Mesendoderm (in vitro differentiated cells): ENCODE data around the gene CHKB.

Experiments
- DNase-seq: peaks from one replicate; pipeline ENCODE4 v3.0.0; 2013
- H2AK5ac ChIP-seq: 2 replicates; pipeline ENCODE4 v1.6.1; 2013; ENCODE audit warnings: low read length, inconsistent platforms
- H2BK120ac ChIP-seq: 2 replicates; pipeline ENCODE4 v1.6.1; 2013; ENCODE audit warnings: low read depth, mild to moderate bottlenecking, low read length, moderate library complexity, mixed read lengths
- H2BK15ac ChIP-seq: replicated peaks from 2 replicates; pipeline ENCODE4 v1.6.1; 2013; ENCODE audit warnings: low read depth, mild to moderate bottlenecking, moderate library complexity
- H2BK5ac ChIP-seq: 2 replicates; pipeline ENCODE4 v1.6.1; 2013; ENCODE audit warnings: low read length, inconsistent platforms
- H3K18ac ChIP-seq: 2 replicates; pipeline ENCODE4 v1.6.1; 2013; ENCODE audit warnings: mild to moderate bottlenecking, low read length, mixed read lengths
- H3K23ac ChIP-seq: one replicate; pipeline ENCODE4 v1.6.1; 2013; ENCODE audit warnings: low read length
- H3K27ac ChIP-seq: 2 replicates; pipeline ENCODE4 v1.5.1; 2013; ENCODE audit warnings: low read depth, mild to moderate bottlenecking, inconsistent platforms, low read length, moderate library complexity
- H3K27me3 ChIP-seq: 2 replicates; pipeline ENCODE4 v1.6.1; 2013; ENCODE audit warnings: low read length, control low read depth, mild to moderate bottlenecking, inconsistent platforms; ENCODE audit not compliant: insufficient read depth, poor library complexity
- H3K36me3 ChIP-seq: 2 replicates; pipeline ENCODE4 v1.6.1; 2013; ENCODE audit warnings: low read length, inconsistent platforms; ENCODE audit not compliant: control insufficient read depth, insufficient read depth
- H3K4ac ChIP-seq: one replicate; pipeline ENCODE4 v1.6.1; 2013; ENCODE audit warnings: low read depth, mild to moderate bottlenecking, low read length, moderate library complexity
- H3K4me1 ChIP-seq: 2 replicates; pipeline ENCODE4 v1.6.1; 2013; ENCODE audit warnings: low read depth, low read length, inconsistent platforms; ENCODE audit not compliant: control insufficient read depth
- H3K4me2 ChIP-seq: 2 replicates; pipeline ENCODE4 v1.6.1; 2013; ENCODE audit warnings: low read length
- H3K4me3 ChIP-seq: 2 replicates; pipeline ENCODE4 v1.5.1; 2013; ENCODE audit warnings: mild to moderate bottlenecking, low read length
- H3K56ac ChIP-seq: one replicate; pipeline ENCODE4 v1.6.1; 2013; ENCODE audit warnings: low read length
- H3K79me1 ChIP-seq: 2 replicates; pipeline ENCODE4 v1.6.1; 2013; ENCODE audit warnings: low read length, inconsistent platforms
- H3K79me2 ChIP-seq: 2 replicates; pipeline ENCODE4 v1.6.1; 2013; ENCODE audit warnings: mild to moderate bottlenecking, low read length; ENCODE audit not compliant: control insufficient read depth, insufficient read depth
- H3K9ac ChIP-seq: 2 replicates; pipeline ENCODE4 v1.6.1; 2013; ENCODE audit warnings: low read length, inconsistent platforms
- H4K5ac ChIP-seq: one replicate; pipeline ENCODE4 v1.6.1; 2013; ENCODE audit warnings: low read length
- H4K8ac ChIP-seq: one replicate; pipeline ENCODE4 v1.6.1; 2013; ENCODE audit warnings: low read depth, mild to moderate bottlenecking, control low read depth, low read length, moderate library complexity
- WGBS: extraction: QIAGEN DNeasy Blood & Tissue Kit; methylation state at CpG from one replicate; pipeline ENCODE4 v1.1.7; 2013; ENCODE audit warnings: low lambda C conversion rate, missing lambda C conversion rate; ENCODE audit not compliant: insufficient coverage; ENCODE audit errors: extremely low coverage; 5-methylcytosine and 5-hydroxymethylcytosine counted together

Gene CHKB

GRCh38 chr22:50563413-50564160 is 19.1 kb downstream of the CHKB start:
- no CpG with 5 or more reads among the region's 17 CpGs for WGBS
- H3K56ac ChIP-seq = peak overlapping the region; percentile 84
- no peak overlapping the region for H2BK120ac ChIP-seq
- no peaks in the 10 kb centered on the region for H3K27me3 ChIP-seq
- no peaks in the 10 kb centered on the region for H3K79me1 ChIP-seq
- H2BK5ac ChIP-seq = no peak overlapping the region
- H4K8ac ChIP-seq = no peak overlapping the region
- no peak overlapping the region for H3K18ac ChIP-seq
- no peak overlapping the region for H2AK5ac ChIP-seq
- H3K79me2 ChIP-seq = no peaks in the 10 kb centered on the region
- no peak overlapping the region for H3K23ac ChIP-seq
- no peak overlapping the region for H3K27ac ChIP-seq
- H3K36me3 ChIP-seq = no peaks in the 10 kb centered on the region
- H4K5ac ChIP-seq = no peak overlapping the region
- no peak for DNase-seq
- peak overlapping the region; percentile 76 for H3K9ac ChIP-seq
- no peak overlapping the region for H3K4ac ChIP-seq
- no peak overlapping the region for H2BK15ac ChIP-seq
- peak overlapping the region; percentile 70 for H3K4me3 ChIP-seq
- H3K4me1 ChIP-seq = no peaks in the 10 kb centered on the region
- peak overlapping the region; percentile 99 for H3K4me2 ChIP-seq

- no peak within 1 kb of the TSS for H2BK15ac ChIP-seq
- H3K4me1 ChIP-seq = no peaks in the 10 kb centered on the region
- no peak within 1 kb of the TSS for H2BK120ac ChIP-seq
- peak within 1 kb of the TSS; percentile 84 for H3K56ac ChIP-seq
- no peaks in the 10 kb centered on the region for H3K79me2 ChIP-seq
- no CpG with 5 or more reads among the region's 61 CpGs for WGBS
- peak; percentile 96 for DNase-seq
- H3K27ac ChIP-seq = no peak within 1 kb of the TSS
- H2BK5ac ChIP-seq = no peak within 1 kb of the TSS
- H3K4me2 ChIP-seq = peak within 1 kb of the TSS; percentile 99
- H3K4ac ChIP-seq = no peak within 1 kb of the TSS
- H4K8ac ChIP-seq = no peak within 1 kb of the TSS
- no peak within 1 kb of the TSS for H4K5ac ChIP-seq
- no peak within 1 kb of the TSS for H3K23ac ChIP-seq
- no peak within 1 kb of the TSS for H3K18ac ChIP-seq
- peak within 1 kb of the TSS; percentile 70 for H3K4me3 ChIP-seq
- H3K9ac ChIP-seq = peak within 1 kb of the TSS; percentile 76
- no peaks in the 10 kb centered on the region for H3K36me3 ChIP-seq
- H3K27me3 ChIP-seq = no peaks in the 10 kb centered on the region
- no peak within 1 kb of the TSS for H2AK5ac ChIP-seq
- H3K79me1 ChIP-seq = no peaks in the 10 kb centered on the region
Measured at GRCh38 chr22:50562523-50563412, 19.9 kb downstream of the CHKB start, which contains the start of gene SYCE3. Gene SYCE3, minus strand, starts transcription at chr22:50562919. Its CDS starts 6,514 bp downstream, at chr22:50556405.

DNA sequence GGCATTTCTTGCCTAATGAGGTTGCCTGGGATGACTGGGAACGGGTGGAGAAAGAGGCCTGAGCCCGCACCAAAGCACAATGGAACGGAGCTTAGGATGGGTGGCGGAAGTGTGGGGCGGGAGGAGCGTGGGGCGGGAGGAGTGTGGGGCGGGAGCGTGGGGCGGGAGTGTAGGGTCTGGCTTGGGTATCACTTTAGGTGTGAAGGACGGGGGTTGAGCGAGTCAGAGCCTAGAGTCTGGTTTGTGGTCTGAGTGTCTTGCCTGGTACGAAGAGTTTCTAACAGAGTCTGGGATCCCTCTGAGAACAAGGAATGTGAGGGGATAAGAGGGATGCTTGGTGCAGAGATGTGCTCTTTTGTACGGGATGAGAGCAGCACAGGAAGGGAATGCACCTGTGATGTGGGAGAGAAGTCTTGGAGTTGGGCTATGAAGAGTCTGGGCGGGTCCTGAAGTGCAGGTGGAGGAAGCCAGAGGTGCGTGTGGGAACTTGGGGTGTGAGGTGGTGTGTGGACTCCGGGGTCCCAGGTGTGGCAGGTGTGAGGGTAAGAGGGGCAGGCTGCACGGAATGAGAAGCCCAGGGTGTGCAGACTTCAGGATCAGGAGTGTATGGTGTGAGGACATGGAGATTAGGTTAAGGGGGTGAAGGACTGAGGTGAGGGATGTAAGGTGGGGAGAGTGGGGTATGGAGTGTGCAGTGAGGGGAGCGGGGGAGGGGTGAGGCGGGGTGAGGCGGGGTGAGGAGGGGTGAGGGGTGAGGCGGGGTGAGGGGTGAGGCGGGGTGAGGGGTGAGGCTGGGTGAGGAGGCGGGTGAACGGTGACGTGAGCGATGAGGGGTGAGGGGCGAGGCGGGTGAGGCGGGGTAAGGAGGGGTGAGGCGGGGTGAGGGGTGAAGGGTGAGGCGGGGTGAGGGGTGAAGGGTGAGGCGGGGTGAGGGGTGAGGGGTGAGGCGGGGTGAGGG is 21.0 kb downstream of the CHKB start:
- Histone ChIP-seq H2BK15ac (no peak overlapping the region), H3K56ac (no peak overlapping the region), H3K4me2 (no peak overlapping the region), H3K79me1 (no peaks in the 10 kb centered on the region), H3K23ac (no peak overlapping the region), H3K9ac (no peak overlapping the region), H4K8ac (no peak overlapping the region), H3K36me3 (no peaks in the 10 kb centered on the region), H2AK5ac (no peak overlapping the region), H3K27ac (no peak overlapping the region), H3K27me3 (no peaks in the 10 kb centered on the region), H3K4me3 (no peak overlapping the region), H2BK120ac (no peak overlapping the region), H2BK5ac (no peak overlapping the region), H3K4me1 (no peaks in the 10 kb centered on the region), H3K79me2 (no peaks in the 10 kb centered on the region), H4K5ac (no peak overlapping the region), H3K18ac (no peak overlapping the region), H3K4ac (no peak overlapping the region)
- peak; percentile 25 for DNase-seq
- WGBS = no CpG with 5 or more reads among the region's 34 CpGs

DNA sequence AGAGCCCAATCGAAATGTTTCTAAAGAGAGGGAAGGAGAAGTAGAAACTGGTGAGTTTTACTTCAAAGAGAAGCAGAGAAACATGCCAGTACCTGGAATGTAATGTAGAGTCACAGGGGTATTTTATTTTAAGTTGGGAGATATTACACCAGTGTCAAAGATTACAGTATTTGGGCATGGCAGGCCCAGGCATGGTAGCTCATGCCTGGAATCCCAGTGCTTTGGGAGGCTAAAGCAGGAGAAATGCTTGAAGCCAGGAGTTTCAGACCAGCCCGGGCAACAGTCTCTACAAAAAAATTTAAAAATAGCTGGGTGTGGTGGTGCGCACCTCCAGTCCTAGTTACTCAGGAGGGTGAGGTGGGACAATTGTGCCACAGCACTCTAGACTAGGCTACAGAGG is 22.6 kb downstream of the CHKB start:
- no CpG with 5 or more reads among the region's 3 CpGs for WGBS
- Histone ChIP-seq H2BK15ac (no peak overlapping the region), H3K9ac (no peak overlapping the region), H3K56ac (no peak overlapping the region), H3K36me3 (no peaks in the 10 kb centered on the region), H2BK5ac (no peak overlapping the region), H3K4me3 (no peak overlapping the region), H2AK5ac (no peak overlapping the region), H3K4me1 (no peaks in the 10 kb centered on the region), H4K5ac (no peak overlapping the region), H3K27ac (no peak overlapping the region), H2BK120ac (no peak overlapping the region), H4K8ac (no peak overlapping the region), H3K27me3 (no peaks in the 10 kb centered on the region), H3K18ac (no peak overlapping the region), H3K4me2 (no peak overlapping the region), H3K4ac (no peak overlapping the region), H3K23ac (no peak overlapping the region), H3K79me2 (no peaks in the 10 kb centered on the region), H3K79me1 (no peaks in the 10 kb centered on the region)
- no peak for DNase-seq

DNA sequence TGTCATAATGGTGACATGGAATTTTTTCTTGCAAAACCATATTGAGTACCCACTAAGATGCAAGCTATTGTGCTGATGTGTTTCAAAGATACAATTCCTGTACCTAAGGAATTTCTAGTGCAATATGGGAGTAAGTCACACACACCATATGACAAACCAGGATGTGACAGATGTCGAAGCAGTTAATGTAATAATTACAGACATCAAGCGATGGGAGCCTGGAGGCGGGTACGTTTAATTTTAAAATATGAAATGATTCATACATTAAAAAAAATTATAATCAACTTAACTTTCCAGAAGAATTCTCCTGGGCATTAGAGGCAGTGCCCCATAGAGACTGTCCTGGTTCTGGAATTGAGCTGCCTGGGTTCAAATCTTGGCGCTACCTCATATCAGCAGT is 25.9 kb downstream of the CHKB start:
- WGBS = no CpG with 5 or more reads among the region's 5 CpGs
- Histone ChIP-seq H3K4me3 (no peak overlapping the region), H3K27me3 (no peaks in the 10 kb centered on the region), H2AK5ac (no peak overlapping the region), H3K4me1 (no peaks in the 10 kb centered on the region), H2BK120ac (no peak overlapping the region), H3K79me1 (no peaks in the 10 kb centered on the region), H3K56ac (no peak overlapping the region), H4K8ac (no peak overlapping the region), H3K18ac (no peak overlapping the region), H3K23ac (no peak overlapping the region), H2BK15ac (no peak overlapping the region), H3K27ac (no peak overlapping the region), H3K4ac (no peak overlapping the region), H3K4me2 (no peak overlapping the region), H3K79me2 (no peaks in the 10 kb centered on the region), H3K36me3 (no peaks in the 10 kb centered on the region), H2BK5ac (no peak overlapping the region), H4K5ac (no peak overlapping the region), H3K9ac (no peak overlapping the region)
- DNase-seq = no peak
